GM19043 (cell line): ENCODE measurements around the gene MUC22.
"Not testable (repeated sequence)": the region's sequence is repeated elsewhere in the genome, so short reads cannot be mapped to it uniquely, and the experiment has no call there.

Experiments
- ATAC-seq: cut with Tn5 transposase; IDR thresholded peaks from one replicate; pipeline ENCODE4 v1.9.1; 2021; ENCODE audit warnings: low read depth; ENCODE audit not compliant: unreplicated experiment

The MUC22 gene

DNA sequence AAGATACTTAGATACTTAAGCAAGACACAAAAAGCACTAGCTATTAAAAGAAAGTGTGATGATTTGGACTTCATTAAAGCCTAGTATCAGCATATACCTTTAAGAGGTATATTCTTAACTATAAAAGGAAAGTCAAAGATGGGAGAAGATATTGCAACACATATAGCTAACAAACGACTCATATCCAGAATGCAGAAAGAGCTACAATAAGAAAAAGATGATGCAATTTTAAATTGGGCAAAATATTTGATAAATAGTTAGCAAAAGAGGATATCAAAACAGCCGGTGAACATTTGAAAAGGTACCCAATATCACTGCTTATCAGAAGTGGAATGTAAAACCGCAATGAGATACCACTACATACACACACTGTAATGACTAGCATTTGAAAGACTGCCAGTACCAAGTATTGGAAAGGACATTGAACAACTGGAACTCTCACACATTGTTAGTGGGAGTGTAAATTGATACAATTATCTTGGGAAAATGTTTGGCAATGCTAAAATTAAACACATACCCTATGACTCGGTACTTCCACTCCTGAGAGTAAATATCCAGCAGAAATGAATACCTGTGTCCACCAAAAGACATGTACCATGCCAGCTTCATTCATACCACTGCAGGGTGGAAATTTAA lies 25.7 kb downstream of the MUC22 start:
- no peak for ATAC-seq

DNA sequence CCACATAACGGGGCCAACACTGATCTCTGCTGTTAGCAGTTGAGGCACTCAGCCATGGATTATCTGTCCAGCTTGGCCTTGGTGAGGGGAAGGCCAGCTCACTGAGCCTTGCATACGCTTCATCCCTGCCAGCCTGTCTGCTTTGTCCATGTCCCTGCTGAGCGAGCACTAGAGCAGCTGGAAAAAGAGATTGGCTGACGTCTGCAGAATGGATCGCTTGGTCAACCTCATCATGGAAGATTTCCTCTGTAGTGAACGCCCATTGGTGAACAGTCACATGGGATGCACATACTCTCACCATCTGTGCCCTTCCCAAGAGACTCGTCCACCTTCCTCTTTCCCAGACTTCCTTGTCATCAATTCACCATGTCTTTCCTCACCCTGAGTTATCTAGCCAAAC lies 26.9 kb downstream of the MUC22 start:
- ATAC-seq: no peak

DNA sequence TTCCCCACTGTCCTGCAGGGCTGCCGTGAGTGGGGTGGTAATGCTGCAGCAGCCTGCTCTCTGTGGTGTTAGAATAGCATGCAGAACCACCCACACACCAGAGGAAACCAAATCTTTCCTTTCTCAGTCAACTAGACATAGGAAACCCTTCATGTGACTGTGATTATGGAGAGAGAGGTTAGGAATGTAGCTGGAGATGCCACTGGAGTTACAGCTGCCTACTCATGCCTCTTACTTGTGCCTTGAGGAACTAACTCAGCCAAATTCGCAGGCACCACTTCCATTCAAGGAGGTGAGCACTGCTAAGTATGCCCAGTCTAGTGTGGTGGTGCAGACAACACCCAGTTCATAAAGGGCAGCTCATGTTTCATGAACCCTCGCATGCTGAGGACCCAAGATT lies 27.4 kb downstream of the MUC22 start:
- ATAC-seq: no peak

DNA sequence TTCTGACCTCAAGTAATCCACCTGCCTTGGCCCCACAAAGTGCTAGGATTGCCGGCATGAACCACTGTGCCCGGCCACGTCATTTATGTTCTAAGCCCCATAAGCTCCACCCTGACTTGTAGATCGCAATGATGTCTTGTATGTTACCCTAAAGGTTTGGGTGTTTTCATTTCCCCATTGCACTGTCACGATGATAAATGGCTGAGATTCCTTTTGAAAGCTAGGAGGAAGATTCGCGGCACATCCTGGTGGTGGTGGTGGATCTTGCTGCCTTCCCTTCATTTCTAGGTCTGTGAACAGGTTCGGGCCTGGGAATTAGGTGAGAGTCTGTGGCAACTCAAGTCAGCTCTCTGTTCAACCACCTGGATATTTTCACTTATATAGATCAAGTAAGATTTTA lies 28.3 kb downstream of the MUC22 start:
- ATAC-seq: no peak

DNA sequence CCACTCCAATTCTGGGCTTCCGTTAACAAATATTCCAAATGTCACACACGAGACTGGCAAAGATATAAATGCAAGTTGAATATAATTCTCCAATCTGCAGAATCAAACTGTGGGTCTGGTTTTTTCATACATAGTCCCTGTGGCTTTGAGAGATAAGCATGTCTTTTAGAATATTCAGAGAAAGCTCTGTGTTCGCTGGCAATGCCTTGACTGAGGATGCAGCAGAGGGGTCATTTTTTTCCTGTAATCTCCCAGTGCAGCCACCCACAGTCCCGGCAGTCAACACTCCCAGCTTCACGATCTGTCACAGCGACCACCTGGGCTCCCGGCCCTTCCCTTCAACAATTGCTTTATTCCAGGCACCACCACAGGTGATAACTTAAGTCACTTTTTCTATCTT lies 30.5 kb downstream of the MUC22 start:
- ATAC-seq: no peak

DNA sequence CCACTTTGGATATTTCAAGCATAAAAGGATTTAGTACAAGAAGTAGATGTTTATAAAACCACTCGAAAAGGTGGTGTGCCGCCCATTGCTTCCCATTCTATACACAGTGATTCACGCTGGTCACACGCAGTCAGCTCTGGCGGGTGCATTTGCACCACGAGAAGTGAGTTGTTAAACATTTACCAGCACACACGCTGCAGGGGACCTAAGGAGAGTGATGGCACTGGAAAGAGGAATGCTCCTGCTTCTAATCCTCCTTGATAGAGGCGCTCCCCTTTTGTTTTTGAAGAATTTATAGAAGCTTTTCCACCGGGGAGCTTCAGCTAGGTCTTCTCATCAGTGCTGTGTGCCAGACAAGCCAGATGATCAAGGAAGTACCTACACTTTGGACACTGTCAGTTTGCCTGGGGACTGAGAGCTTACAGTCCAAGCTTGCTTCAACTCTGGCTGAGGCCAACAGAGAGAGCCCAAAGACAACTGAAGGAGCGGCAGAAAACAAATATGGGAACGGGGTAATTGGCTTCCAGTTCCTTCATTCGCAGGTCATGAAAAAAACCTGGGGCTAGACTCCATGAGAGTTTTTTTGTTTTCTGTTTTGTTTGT lies 31.2 kb downstream of the MUC22 start:
- no peak for ATAC-seq

DNA sequence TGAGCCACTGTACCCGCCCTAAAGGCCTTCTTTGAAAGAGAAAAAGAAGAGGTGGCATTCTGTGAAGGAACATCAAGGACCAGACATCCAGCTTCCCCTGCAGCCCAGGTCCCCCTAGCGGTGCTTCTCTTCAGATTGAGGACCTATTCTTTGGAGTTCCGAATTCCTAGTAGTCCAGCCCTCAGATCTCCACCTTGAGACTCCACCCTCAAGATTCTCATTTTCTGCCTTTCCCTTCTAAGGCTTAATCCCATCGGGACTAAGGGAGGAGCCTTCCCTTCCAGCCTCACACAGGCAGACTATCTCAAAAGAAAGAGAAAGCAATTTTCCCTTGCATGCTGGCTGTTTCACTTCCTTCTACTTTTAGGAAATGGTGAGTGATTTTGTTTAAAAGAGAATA lies 32.5 kb downstream of the MUC22 start:
- no peak for ATAC-seq

DNA sequence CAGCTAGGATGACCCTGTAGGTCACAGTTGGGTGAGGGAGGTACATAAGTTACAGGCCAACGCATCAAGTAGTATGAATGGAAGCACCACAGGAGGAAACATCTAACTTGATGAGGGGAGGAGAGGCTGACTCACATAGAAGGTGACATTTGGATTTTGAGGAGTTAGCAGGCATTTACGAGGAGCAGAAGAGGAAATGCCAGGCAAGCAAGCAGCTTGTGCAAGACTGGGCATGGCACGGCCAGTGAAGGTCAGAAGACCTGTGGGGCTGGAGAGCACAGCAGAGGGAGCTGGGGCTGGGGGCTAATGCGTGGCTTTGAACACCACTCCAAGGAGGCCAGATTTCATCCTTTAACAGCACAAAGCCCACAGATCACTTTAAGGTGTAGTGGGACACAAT lies 37.8 kb downstream of the MUC22 start:
- ATAC-seq: no peak

DNA sequence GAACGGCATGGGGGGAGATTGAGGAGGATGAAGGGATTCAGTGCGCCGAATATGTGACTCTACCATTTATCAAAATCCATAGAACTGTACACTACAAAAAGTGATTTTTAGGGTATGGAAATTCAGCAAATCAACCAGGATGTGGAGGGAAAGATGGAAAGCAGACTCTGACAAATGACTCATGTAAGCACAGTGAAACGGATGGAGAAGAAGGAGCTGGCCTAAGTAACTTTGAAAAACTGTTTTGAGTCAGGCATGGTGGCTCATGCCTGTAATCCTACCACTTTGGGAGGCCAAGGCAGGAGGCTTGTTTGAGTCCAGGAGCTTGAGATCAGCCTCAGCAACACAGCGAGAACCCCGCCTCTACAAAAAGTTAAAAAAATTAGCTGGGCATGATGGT lies 39.2 kb downstream of the MUC22 start:
- no peak for ATAC-seq

DNA sequence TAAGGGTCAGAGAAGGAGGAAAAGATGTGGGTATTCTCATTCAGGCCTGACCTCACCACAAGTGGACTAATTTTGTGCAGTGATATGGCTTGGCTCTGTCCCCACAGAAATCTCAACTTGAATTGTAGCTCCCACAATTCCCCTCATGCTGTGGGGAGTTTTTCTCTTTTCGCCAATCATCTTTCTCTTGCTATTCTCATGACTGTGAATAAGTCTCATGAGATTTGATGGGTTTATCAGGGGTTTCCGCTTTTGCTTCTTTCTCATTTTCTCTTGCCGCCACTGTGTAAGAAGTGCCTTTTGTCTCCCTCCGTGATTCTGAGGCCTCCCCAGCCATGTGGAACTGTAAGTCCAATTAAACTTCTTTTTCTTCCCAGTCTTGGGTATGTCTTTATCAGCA lies 42.9 kb downstream of the MUC22 start:
- not testable (repeated sequence) for ATAC-seq

DNA sequence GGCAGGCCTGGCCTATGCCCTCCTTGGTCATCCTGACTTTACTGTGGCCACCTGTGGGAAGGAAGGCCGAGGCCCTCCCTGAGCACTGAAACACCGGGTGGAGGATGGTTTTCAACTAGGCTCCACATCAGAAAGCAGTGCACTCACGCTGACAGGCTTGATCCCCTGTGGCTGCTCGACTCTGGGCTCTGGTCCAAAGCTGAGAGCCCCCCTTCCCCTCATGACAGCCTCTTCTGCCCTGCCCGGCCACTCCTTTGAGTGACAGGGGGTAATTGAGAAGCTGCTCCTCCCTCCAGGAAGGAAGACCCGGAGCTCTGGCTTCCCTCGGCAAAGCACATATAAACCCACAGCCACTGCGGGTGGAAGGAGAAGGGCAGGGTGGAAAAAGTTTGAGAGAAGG lies 43.6 kb downstream of the MUC22 start:
- no peak for ATAC-seq

DNA sequence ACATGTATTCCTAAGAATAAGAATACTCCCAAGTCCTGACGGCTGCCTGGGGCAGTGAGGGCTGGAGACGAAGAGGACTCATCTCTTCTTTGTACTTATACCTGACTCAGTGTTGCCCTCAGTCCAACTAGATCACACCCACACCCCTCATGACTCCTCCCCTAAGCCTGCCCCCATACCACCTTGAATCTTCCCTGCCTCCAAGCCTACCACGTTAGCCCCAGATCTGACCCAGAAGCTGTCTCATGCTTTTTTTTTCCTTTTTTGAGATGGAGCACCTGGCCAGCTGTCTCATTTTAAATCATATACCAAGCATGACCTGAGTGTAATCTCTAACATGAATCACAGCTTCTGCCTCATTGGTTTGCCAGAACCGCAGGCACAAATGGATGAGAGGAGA lies 45.2 kb downstream of the MUC22 start:
- ATAC-seq: no peak

DNA sequence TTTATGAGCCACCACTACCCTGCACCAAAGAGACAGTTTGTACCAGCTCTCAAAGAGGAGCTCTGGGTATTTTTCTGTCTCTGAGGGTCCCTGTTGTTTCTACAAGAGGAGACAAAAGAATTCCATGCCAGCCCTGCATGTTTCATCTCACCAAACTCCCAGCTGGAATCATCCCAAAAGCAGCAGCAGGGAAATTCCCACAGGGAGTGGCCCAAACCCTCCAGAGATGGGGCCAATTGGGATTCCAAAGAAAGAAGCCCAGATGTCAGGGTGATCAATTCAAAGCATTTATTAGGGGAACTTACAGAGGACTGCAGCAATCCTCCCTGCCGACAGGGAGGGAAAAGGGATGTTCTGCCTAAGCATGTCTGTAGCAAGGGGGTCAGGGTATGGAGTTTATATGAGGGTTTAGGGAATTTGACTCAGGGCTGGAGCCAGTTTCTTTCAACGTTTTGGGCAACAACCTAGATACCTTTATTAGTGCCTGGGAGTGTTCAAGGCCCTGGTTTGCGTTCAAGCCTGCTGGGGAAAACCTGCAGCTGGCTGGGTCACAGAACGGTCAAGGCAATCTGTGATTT lies 47.2 kb downstream of the MUC22 start:
- ATAC-seq: no peak

DNA sequence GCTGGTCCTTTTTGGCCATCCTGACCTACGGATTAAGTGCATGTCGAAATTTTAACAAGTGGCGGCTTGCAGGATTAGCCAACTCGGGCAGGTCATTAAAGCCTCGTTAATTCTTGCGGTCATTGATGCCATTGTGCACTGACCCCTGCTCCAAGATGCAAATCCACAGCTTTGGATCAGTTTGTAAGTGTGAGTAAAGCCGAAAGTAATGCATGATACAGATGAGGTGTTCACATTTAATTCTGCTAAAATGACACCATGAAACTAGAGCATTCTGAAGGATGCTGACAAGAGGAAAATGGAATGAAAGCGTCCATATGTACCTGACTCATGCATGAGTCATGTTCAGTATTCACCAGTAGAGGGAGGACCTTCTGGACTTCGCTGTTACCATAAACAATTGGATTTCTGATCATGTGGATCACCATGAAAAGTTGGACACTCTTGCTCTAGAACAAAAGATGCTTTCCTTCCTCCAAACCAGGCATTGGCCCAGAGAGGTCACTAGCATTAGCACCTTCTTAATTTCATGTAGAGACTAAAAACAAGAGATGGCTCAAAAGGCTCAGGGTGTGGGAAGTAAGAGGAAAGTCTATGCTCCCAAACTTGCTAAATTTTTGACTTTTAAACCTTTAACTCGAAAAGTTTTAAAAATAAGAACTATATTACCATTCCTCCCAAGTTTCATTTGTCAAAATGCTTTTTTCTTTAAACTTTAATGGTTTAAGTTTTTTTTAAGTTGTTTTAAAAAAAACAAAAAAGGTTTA lies 48.0 kb downstream of the MUC22 start:
- ATAC-seq: no peak

DNA sequence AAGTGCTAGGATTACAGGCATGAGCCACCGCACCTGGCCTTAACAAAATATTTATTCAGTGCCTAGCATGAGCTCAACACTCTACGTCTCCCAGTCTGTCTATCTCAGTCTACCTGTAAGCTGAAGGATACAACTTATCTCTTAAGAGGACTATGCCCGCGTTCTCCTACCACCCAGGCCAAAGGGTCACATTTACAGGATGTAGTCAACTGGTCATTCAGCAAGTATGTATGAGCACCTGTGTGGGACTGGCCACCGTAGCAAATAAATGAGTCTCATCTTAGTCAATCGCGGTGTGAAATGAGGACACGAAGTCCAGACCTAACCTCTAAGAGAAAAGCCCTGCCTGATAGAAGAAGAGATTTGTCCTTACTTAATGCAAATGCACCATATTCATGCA lies 49.9 kb downstream of the MUC22 start:
- no peak for ATAC-seq

DNA sequence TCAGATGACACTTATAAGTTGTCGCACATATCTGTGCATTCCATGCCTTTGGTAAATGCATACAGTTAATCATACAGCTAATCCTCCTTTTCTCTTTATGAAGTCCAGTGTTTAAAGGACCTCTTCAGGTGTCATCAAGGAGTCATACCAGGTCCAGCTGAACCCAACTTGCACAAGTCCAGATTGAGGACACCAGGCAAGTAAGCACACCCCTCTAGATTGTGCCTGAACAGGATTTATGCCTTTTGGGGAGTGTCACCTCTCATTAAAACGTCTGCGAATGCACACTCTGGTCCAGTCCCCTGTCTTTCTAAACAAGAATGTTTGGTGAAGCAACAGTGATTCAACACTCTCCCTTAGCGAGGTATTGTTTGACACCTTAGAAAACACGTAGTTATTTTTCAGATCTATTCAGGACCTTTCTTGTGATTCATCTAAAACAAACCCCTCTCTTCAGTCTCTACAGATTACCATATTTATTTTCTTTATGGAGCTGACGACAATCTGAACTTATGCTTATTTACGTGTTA lies 53.7 kb downstream of the MUC22 start:
- ATAC-seq: no peak

DNA sequence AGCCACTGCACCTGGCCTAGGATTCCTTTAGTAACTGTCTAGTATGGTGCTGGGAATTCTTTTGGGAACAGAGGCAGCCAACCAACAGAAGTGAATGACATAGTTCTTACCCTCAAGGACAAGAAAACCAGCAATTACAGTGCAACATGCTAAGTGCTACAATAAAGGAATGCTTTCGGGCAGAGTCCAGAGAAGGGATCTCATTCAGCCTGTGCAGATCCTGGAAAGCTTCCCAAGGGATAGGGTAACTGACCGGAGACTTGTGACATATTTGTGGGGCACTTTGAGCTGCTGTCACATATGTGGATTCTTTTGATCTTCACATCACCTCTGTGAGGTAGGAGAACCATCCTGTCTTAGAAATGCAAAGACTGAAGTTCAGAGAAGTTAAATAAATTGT lies 55.3 kb downstream of the MUC22 start:
- no peak for ATAC-seq

DNA sequence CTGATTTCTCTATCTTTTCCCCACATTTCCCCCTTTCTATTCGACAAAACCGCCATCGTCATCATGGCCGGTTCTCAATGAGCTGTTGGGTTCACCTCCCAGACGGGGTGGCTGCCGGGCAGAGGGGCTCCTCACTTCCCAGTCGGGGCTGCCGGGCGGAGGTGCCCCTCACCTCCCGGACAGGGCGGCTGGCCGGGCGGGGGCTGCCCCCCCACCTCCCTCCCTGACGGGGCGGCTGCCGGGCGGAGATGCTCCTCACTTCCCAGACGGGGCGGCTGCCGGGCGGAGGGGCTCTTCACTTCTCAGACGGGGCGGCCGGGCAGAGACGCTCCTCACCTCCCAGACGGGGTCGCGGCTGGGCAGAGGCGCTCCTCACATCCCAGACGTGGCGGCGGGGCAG lies 56.8 kb downstream of the MUC22 start:
- ATAC-seq: not testable (repeated sequence)

DNA sequence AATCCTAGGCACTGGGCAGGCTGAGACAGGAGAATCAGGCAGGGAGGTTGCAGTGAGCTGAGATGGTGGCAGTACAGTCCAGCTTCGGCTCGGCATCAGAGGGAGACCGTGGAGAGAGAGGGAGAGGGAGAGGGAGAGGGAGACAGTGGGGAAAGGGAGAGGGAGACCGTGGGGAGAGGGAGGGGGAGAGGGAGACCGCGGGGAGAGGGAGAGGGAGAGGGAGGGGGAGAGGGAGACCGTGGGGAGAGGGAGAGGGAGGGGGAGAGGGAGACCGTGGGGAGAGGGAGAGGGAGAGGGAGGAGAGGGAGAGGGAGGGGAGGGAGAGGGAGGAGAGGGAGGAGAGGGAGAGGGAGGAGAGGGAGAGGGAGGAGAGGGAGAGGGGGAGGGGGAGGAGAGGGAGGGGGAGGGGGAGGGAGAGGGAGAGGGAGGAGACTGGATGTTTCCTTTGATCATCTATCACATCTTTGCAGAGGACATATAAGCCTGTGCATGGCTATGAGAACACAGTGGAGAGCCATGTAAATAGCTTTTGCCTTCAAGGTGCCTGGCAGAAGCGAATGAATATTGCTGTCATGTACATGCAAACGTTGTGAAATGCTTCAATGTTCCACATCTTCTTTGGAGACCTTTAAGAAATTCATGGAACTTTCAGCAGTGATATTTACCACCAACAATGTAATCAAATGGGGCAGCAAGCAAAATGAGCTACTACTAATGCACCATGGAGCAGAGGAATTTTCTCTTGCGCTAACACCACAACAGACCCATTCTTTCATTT lies 57.8 kb downstream of the MUC22 start:
- not testable (repeated sequence) for ATAC-seq

DNA sequence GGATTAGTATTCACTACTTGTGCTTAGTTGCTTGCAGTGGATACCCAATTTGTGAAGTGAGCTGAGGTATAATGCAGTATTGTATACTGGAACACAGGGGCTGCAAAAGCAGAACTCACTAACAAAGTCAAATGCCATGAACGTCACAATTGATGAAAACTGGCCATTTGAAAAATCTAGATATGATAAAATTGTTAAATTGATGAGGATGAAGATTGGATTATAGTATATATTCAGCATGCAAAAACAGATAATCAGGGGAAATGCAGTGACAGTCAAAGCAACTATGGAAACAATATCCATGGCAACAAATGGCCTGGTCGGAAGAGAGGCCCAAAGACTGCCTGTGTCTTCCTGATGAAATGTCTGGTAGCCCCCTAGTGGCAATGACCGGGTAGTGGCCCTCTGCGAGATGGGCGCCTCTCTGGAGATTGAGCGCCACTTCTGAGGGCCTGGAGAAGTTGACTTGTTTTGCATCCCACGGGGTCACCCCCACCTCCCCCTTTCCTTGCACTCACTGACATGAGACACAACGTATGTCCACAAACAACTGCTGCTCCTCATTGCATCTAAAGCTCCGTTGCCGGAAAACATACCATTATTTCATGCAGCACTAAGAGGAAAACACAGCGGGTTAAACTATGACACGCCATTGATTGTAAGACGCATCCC lies 58.5 kb downstream of the MUC22 start:
- ATAC-seq: no peak
